HG03442 (cell line): ENCODE results near the gene COX17.

Experiments
- ATAC-seq: cut with Tn5 transposase; IDR thresholded peaks from one replicate; pipeline ENCODE4 v1.9.1; 2021; ENCODE audit warnings: mild to moderate bottlenecking, moderate library complexity; ENCODE audit not compliant: unreplicated experiment

COX17 gene

DNA sequence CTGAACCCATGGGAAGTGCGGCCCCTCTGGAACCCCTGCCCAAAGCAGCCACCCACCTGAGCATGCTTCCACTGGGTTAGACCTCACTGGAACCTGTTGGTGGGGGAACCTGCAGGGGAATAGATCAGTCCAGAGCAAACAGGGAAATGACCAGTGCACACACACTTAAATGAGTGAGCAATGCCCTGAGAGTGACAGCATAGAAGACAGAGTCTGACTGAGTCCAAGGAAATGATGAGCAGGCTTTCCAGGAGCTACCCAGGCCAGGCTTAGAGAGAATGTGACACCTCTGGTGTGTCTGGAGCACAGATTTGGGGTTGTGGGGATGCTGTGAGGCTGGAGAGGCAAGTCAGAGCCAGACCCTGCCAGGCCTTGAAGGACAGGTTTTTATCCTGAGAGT, 51.0 kb downstream of the COX17 start:
- ATAC-seq = no peak

DNA sequence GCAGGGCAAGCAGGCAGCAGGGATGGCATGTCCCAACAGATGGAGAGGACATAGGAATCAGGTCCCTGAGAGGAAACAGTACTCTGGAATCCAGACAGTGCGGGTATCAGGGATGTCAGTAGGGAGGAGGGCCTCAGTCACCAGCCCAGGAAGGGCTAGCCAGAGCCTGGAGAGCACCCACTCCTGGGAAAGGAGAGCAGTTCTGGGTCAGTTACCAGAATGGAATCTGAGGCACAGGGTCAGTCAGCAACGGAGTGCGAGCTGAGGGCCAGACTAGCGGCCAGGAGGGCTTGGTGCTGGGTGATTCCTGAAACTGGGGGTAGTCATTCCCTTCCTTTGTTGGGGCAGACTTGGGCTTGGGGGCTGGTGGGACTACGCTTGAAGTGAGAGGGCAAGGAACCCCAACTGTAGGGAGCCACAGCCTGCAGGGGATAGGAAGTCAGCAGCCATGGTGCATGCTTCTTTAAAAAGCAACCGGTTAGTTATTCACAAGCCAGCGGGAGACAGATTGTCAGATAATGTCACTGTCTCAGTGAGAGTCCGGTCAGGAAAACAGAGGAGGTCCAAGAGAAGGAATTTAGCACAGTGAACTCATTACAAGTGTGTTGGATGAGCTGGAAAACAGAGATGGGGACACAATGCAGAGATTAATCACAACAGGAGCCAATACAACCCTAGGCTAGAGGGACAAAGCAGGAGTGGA, 51.6 kb downstream of the COX17 start:
- ATAC-seq = no peak

DNA sequence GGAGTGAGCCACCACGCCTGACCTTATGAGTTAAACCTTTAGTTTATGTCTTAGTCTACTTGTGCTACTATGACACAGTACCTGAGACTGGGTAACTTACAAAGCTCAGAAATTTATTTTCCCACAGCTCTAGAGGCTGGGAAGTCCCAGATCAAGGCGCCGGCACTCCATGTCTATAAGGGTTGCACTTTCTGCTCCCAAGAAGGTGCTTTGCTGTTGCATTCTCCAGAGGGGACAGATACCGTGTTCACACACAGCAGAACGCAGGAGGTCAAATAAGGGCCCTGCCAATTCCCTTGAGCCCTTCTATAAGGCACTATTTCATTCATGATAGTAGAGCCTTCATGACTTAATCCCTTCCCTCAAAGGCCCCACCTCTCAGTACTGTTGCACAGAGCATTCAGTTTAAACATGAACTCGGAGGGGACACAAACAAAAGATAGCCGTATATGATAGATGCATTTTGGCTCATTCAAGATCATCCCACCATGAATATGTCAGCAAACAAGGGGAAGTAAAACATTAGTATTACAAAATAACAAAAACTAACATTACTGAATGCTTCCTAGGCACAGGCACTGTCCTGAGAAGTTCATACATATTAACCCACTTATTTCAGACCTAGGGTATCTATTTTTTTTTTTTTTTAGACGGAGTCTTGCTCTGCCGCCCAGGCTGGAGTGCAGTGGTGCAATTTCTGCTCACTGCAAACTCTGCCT, 53.0 kb downstream of the COX17 start:
- no peak for ATAC-seq

DNA sequence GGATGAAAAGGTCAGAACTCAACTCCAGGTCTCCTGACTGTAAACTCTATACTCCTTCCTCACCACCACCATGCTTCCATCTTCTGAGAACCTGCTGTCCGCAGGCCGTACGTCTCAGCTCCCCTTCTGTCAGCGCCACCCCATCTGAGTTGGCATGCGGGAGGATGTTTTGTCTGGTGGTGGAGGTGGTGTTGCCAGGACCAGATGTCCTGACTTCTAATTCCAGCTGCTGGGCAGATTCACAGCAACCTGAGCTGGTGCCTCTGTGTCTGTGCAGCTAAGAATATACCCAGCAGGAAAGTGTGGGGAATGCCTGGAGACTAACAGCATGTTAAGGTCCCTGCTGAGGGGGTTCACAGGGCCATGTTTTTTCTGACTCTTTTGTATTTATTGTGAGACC, 56.3 kb downstream of the COX17 start:
- ATAC-seq = no peak
